Right cardiac atrium (tissue), 5 donors: ENCODE data around the gene PCDH18. TPM values are rescaled to one million over a fixed set of nuclear protein-coding genes. Genes with fewer than 3 reads are reported as not detected.
"Not testable (repeated sequence)": the region's sequence is repeated elsewhere in the genome, so short reads cannot be mapped to it uniquely, and the experiment has no call there.

Experiments
- ATAC-seq, 2 donors: fragments of 200-7000 bp; cut with Tn5 transposase; one replicate each; pipeline versions ENCODE4 v1.8.0 to v1.9.1; 2020; ENCODE audit warnings: moderate library complexity in 2 of 2, mild to moderate bottlenecking in 1 of 2
- DNase-seq, 3 donors: peaks; one replicate each; pipeline ENCODE4 v3.0.0-alpha.2; 2020
- H3K27ac ChIP-seq: one replicate; pipeline ENCODE4 v1.5.1; 2013; ENCODE audit warnings: mild to moderate bottlenecking, low read length, control low read depth, moderate library complexity
- H3K27me3 ChIP-seq: one replicate; pipeline ENCODE4 v1.6.1; 2013; ENCODE audit not compliant: control insufficient read depth, insufficient read depth
- H3K4me1 ChIP-seq: one replicate; pipeline ENCODE4 v1.6.1; 2013; ENCODE audit warnings: low read length; ENCODE audit not compliant: control insufficient read depth, insufficient read depth
- H3K4me3 ChIP-seq: one replicate; pipeline ENCODE4 v1.5.1; 2013; ENCODE audit warnings: low read length, control low read depth
- H3K9me3 ChIP-seq: one replicate; pipeline ENCODE4 v1.6.1; 2013; ENCODE audit warnings: low read length; ENCODE audit not compliant: control insufficient read depth
- whole genome bisulfite sequencing: extraction: QIAGEN DNeasy Blood & Tissue Kit; methylation state at CpG from one replicate; pipeline ENCODE4 v1.1.7; 2013; 5-methylcytosine and 5-hydroxymethylcytosine counted together
- intact Hi-C, 4 donors: fragments of 100-400 bp; cut with DNase I; formaldehyde crosslinking; loops; one replicate each; pipeline versions ENCODE4 v1.11.0 to v1.14.0; 2022 to 2023
- polyA plus RNA-seq: library from polyadenylated mRNA; stranded (reverse); fragments of 200-250 nt; gene quantifications from one replicate; pipeline ENCODE4 v1.2.3, GENCODE V29; 2013
- total RNA-seq, 4 donors: library from RNA; stranded (reverse); fragmentation: NEBNext Ultra II Directional; extraction: Animal tissue kit (Norgen Biotek cat#: 25700); gene quantifications; one replicate each; pipeline ENCODE4 v1.2.1, GENCODE V29; 2021
- donor health status: healthy with polysubstance abuse.
- donor health status: DM: no; HTN: yes; CAD: no.
- donor health status: DM: no; HTN: no; CAD: no.
- donor health status: DM: no; HTN: yes; CAD: no; lungs with severe emphysema.
- donor health status: DM: yes; HTN: yes; CAD: no.

Gene PCDH18
- total and polyA plus RNA-seq, 5 donors: 2.4 to 6.4 (median 3.6) TPM

DNA sequence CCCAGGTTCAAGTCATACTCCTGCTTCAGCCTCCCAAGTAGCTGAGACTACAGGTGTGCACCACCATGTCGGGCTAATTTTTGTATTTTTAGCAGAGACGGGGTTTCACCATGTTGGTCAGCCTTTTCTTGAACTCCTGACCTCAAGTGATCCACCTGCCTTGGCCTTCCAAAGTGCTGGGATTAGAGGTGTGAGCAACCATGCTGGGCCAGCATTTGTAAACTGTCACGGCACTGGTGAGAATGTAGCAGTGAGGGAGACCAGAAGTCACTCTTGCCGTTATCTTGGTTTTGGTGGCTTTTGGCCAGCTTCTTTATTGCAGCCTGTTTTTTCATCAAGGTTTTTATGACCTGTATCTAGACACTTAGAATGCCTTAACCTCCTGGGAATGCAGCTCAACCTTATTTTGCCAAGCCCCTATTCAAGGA, 22.4 kb downstream of the PCDH18 start:
- no peaks in the 10 kb centered on the region for H3K27me3 ChIP-seq
- intact Hi-C loops: no loop called here
- no peaks in the 10 kb centered on the region for H3K9me3 ChIP-seq
- H3K27ac ChIP-seq: no peak overlapping the region
- H3K4me3 ChIP-seq: no peak overlapping the region
- ATAC-seq (no peak), DNase-seq (no peak)
- H3K4me1 ChIP-seq: no peaks in the 10 kb centered on the region
- 61% methylated on average over 4 of the region's 4 CpGs for WGBS

DNA sequence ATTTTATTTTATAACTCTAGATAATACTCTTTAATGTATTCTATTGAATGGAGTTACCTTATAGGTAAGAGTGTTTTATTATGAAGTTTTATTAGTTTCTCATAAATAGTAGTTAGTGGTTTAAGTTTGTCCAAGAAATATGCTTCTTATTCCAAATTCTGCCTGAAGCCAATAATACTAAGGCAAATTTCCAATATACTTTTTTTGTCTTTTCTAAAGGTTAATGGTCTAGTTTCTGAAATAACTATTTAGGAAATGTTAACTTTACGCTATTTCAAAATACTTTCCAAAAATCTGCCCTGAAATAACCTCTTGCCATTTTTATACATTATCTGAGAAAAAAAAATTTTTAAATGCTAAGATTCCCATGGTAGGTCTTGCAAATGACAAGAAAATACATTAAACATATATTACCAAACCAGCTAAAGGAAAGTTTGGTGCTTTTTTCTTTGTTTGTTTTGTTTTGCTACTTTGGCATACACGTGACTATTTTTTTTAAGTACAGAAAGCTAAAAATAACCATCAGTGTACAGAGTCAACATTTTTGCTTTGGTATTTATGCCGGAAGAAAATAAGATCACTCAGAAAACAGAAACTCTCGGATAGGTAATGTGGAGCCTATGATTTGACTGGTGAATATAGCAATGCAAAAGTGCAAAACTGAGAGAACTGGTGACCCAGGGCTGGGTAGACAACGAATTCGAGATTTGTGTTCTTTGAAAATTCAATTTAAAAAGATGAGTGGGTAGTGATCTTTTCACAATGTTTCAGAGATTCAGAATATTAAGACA, 29.8 kb downstream of the PCDH18 start:
- DNase-seq: no peak
- intact Hi-C loops: no loop called here
- 70% methylated on average over 6 of the region's 6 CpGs for WGBS
- no peak overlapping the region for H3K4me3 ChIP-seq
- no peaks in the 10 kb centered on the region for H3K4me1 ChIP-seq
- no peak for ATAC-seq
- H3K27ac ChIP-seq: no peak overlapping the region
- no peaks in the 10 kb centered on the region for H3K27me3 ChIP-seq
- no peaks in the 10 kb centered on the region for H3K9me3 ChIP-seq

DNA sequence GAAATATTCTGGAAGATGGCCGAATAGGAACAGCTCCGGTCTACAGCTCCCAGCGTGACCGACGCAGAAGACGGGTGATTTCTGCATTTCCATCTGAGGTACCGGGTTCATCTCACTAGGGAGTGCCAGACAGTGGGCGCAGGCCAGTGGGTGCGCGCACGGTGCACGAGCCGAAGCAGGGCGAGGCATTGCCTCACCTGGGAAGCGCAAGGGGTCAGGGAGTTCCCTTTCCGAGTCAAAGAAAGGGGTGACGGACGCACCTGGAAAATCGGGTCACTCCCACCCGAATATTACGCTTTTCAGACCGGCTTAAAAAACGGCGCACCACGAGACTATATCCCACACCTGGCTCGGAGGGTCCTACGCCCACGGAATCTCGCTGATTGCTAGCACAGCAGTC, 36.0 kb downstream of the PCDH18 start:
- not testable (repeated sequence) for ATAC-seq

DNA sequence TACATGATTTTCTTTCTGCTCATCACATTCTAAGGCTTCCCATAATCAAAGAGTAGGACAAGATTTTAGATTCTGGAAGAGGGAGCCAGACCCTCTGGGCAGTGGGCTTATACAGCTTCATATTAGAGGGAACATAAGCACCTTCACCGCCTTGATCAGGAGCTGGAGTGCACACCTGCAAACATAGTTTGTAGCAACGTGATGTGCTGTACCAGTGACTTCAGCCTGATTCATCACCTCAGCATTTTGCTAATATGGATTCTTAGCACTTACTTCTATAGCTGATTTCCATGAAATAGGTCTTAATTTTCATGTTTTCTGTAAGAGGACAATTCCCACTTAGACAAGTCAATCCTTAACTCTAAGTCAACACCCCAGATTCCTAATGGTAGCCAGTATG, 36.7 kb downstream of the PCDH18 start:
- intact Hi-C loops: no loop called here
- H3K27me3 ChIP-seq: no peaks in the 10 kb centered on the region
- ATAC-seq: no peak
- 86% methylated on average over 2 of the region's 2 CpGs for WGBS
- DNase-seq: no peak
- no peaks in the 10 kb centered on the region for H3K4me1 ChIP-seq
- H3K27ac ChIP-seq: no peak overlapping the region
- H3K9me3 ChIP-seq: no peaks in the 10 kb centered on the region
- H3K4me3 ChIP-seq: no peak overlapping the region

More for the DNA sequence above, 36.0 kb downstream of the PCDH18 start:
- H3K27me3 ChIP-seq, intact Hi-C loops, DNase-seq, H3K27ac ChIP-seq, H3K4me1 ChIP-seq, H3K9me3 ChIP-seq, H3K4me3 ChIP-seq: not testable (repeated sequence)
- WGBS: 76% methylated on average over 22 of the region's 29 CpGs

DNA sequence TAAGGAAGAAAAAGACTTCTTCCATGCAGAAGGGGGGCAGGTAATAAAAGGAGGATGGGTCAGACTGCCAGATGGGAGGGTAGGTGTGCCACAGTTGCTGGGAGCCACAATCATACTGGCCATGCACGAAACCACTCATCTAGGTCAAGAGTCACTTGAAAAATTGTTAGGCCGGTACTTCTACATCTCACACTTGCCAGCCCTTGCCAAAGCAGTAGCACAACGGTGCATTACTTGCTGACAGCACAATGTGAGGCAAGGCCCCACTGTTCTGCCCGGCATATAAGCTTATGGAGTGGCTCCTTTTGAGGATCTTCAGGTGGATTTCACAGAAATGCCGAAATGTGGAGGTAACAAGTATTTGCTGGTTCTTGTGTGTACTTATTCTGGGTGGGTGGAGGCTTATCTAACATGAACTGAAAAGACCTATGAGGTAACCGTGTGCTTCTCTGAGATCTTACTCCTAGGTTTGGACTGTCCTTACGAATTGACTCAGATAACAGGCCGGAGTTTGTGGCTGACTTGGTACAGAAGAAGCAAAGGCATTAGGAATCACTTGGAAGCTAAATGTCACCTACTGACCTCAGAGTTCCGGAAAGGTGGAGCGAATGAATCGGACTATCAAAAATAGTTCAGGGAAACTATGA, 48.9 kb downstream of the PCDH18 start:
- DNase-seq, H3K4me1 ChIP-seq, H3K4me3 ChIP-seq, ATAC-seq, H3K27me3 ChIP-seq, intact Hi-C loops, H3K9me3 ChIP-seq, H3K27ac ChIP-seq: not testable (repeated sequence)
- whole genome bisulfite sequencing: 66% methylated on average over 11 of the region's 11 CpGs

DNA sequence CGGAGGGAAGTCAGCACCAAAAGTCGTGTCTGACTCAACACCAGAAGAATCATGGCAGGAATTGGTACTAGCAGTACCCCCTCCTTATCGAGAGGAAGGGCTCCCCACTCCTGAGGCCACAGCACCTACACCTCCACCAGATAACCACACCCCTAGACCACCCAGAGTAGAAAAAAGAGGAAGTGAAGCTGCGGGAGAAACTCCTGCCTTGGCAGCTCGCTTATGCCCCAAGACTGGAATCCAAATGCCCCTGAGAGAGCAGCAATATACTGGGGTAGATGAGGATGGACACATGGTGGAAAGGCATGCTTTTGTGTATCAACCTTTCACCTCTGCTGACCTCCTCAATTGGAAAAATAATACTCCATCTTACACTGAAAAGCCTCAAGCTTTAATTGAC, 52.6 kb downstream of the PCDH18 start:
- H3K27me3 ChIP-seq, ATAC-seq, H3K4me3 ChIP-seq, H3K27ac ChIP-seq, H3K4me1 ChIP-seq, DNase-seq, H3K9me3 ChIP-seq, intact Hi-C loops: not testable (repeated sequence)
- WGBS: 96% methylated on average over 5 of the region's 5 CpGs

DNA sequence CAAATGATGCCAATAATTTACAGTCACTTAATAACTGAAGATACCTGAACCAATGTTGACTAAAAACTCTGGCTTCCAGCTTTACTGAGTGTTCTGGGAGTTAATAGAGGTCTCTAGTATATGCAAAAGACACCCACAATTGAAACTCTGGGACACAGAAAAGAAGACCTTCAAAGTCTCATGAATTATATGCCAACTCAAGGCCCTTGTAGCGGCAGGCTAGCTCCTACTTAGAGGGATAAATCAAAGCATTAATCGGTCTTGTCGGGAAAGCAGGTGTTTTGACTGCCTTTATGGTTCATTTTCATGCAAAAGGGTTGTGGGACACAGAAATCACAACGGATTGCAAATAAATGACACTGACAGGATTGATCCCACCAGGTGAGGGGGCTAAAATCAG, 55.9 kb downstream of the PCDH18 start:
- H3K27me3 ChIP-seq: no peaks in the 10 kb centered on the region
- no peak overlapping the region for H3K27ac ChIP-seq
- no peaks in the 10 kb centered on the region for H3K4me1 ChIP-seq
- 89% methylated on average over 4 of the region's 4 CpGs for WGBS
- no peaks in the 10 kb centered on the region for H3K9me3 ChIP-seq
- intact Hi-C loops: no loop called here
- no peak for ATAC-seq
- no peak overlapping the region for H3K4me3 ChIP-seq
- no peak for DNase-seq

DNA sequence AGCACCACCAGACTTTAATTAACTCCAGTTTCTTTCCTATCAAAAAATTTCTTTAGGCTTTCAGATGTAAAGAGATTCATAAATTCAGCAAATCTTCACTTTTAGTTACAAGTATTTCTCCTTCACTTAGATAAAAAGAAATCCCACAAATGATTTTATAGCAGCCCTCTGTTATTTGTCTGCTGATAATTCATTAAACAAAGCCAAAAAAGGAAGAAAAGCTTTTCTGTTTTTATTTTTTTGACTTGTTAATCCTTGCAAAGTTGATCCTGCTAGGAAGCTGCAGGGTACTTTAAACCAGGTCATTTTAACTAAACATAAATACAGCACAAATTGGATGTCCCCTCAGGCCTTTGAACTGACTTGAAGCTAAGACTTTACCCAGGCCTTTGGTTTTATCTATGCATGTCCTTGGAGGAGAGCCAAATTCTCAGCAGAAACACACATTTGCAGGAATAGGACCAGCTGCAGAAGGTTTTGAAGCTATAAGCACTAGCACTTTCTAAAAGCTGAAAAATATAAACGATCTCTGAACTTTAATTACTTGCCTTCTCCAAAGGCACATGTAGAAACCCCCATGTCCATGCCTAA, 57.5 kb downstream of the PCDH18 start:
- H3K4me3 ChIP-seq: no peak overlapping the region
- H3K4me1 ChIP-seq: no peaks in the 10 kb centered on the region
- no peak for ATAC-seq
- intact Hi-C loops: no loop called here
- H3K9me3 ChIP-seq: no peaks in the 10 kb centered on the region
- 14% methylated on average over 1 of the region's 1 CpG for WGBS
- no peaks in the 10 kb centered on the region for H3K27me3 ChIP-seq
- no peak for DNase-seq
- no peak overlapping the region for H3K27ac ChIP-seq

DNA sequence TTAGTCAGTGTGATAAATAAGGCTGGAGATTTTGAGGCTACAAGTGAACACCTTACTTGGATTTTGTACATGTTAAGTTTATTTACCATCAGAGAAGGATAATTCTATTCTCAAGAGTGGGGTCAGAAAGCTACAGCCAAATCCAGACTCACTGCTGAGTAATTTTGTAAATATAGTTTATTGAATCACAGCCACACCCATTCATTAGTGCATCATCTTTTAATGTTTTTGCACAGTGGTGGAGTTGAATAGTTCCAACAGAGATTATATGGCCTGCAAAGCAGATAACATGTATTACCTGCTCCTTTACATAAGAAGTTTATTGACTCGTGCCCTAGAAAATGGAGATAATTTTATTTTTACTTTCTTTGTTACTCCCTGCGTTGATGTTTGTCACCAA, 60.4 kb downstream of the PCDH18 start:
- Histone ChIP-seq H3K9me3 (no peaks in the 10 kb centered on the region), H3K4me3 (no peak overlapping the region), H3K4me1 (no peaks in the 10 kb centered on the region), H3K27me3 (no peaks in the 10 kb centered on the region), H3K27ac (no peak overlapping the region)
- no peak for DNase-seq
- no peak for ATAC-seq
- intact Hi-C loops: no loop called here
- WGBS: 90% methylated on average over 2 of the region's 2 CpGs

DNA sequence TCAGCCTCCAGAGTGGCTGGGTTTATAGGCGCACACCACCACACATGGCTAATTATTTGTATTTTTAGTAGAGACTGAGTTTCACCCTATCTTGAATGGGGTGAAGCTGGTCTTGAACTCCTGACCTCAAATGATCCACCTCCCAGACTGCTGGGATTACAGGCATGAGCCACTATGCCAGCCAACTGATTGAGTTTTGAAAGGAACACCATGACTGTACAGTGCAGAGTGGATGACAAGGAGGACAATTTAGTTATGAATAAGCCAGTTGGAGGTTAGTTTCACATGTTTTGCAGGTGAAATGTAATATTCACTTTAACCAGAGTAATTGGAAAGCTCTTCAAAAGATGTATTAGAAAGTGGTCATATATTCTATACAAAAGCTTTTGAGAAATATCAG, 60.8 kb downstream of the PCDH18 start:
- ATAC-seq (no peak), DNase-seq (no peak)
- no peaks in the 10 kb centered on the region for H3K4me1 ChIP-seq
- no peaks in the 10 kb centered on the region for H3K9me3 ChIP-seq
- no peak overlapping the region for H3K27ac ChIP-seq
- WGBS: 98% methylated on average over 1 of the region's 1 CpG
- no peaks in the 10 kb centered on the region for H3K27me3 ChIP-seq
- intact Hi-C loops: no loop called here
- no peak overlapping the region for H3K4me3 ChIP-seq

DNA sequence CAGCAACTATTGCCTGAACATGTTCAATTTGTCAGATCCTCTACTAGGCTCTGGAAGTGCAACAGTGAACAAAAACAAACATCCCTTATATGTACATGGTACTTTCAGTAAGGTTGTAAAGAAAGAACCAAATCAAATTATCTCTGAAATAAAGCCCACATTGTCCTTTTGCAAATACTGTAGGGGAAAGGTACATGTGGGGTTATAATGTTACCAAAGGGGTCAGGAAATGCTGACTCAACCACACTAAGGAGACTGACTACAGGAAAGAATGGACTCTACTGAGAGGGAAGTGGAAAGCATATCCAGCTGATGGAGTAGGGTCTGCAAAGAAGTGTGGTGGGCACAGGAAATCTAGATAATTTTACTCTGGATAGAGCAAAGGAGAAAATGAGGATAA, 61.5 kb downstream of the PCDH18 start:
- ATAC-seq (no peak), DNase-seq (no peak)
- H3K4me3 ChIP-seq: no peak overlapping the region
- no peaks in the 10 kb centered on the region for H3K27me3 ChIP-seq
- H3K27ac ChIP-seq: no peak overlapping the region
- H3K9me3 ChIP-seq: no peaks in the 10 kb centered on the region
- H3K4me1 ChIP-seq: no peaks in the 10 kb centered on the region
- intact Hi-C loops: no loop called here
